ENCODE results near the gene BASP1.

Gene BASP1

GRCh38 chr5:17217493-17218352 lies at the start of gene BASP1:
Gene BASP1, plus strand, starts transcription at chr5:17217631. Its CDS starts 57,586 bp downstream, at chr5:17275217.
- peak; percentile 88 for DNase-seq (ENCODE audit: low read depth)
- no peak for TF ChIP-seq CTCF (conservative IDR thresholded peaks at IDR 0.05; ENCODE audit: low read depth, low read length)
- H3K4me3 ChIP-seq (ENCODE audit: low read depth, low read length): peak within 1 kb of the TSS; percentile 83

GRCh38 chr5:17169507-17169906 lies 47.9 kb upstream of the BASP1 start:
- H3K4me3 ChIP-seq (ENCODE audit: low read depth, low read length): no peak overlapping the region
- peak; percentile 93 for DNase-seq (ENCODE audit: low read depth)
- no peak for TF ChIP-seq CTCF (conservative IDR thresholded peaks at IDR 0.05; ENCODE audit: low read depth, low read length)

- no peak for DNase-seq (ENCODE audit: low read depth)
- no peak overlapping the region for H3K4me3 ChIP-seq (ENCODE audit: low read depth, low read length)
- no peak for TF ChIP-seq CTCF (conservative IDR thresholded peaks at IDR 0.05; ENCODE audit: low read depth, low read length)
These were observed 44.6 kb upstream of the BASP1 start for GRCh38 chr5:17172791-17173190.

- TF ChIP-seq CTCF (conservative IDR thresholded peaks at IDR 0.05; ENCODE audit: low read depth, low read length): no peak
- DNase-seq (ENCODE audit: low read depth): no peak
- H3K4me3 ChIP-seq (ENCODE audit: low read depth, low read length): no peak overlapping the region
These were observed 42.5 kb upstream of the BASP1 start for GRCh38 chr5:17174965-17175364.

GRCh38 chr5:17177501-17178372 lies 39.7 kb upstream of the BASP1 start:
- TF ChIP-seq CTCF (conservative IDR thresholded peaks at IDR 0.05; ENCODE audit: low read depth, low read length): no peak
- DNase-seq (ENCODE audit: low read depth): no peak
- no peak overlapping the region for H3K4me3 ChIP-seq (ENCODE audit: low read depth, low read length)

- H3K4me3 ChIP-seq (ENCODE audit: low read depth, low read length): no peak overlapping the region
- TF ChIP-seq CTCF (conservative IDR thresholded peaks at IDR 0.05; ENCODE audit: low read depth, low read length): no peak
- no peak for DNase-seq (ENCODE audit: low read depth)
These were observed 39.1 kb upstream of the BASP1 start for GRCh38 chr5:17178373-17178675.

All from choroid plexus epithelial cell (primary cell).